ENCODE results near the gene C16orf96.

- no peak for TF ChIP-seq CTCF (IDR thresholded peaks at IDR 0.05)
- no peak for TF ChIP-seq POLR2A (IDR thresholded peaks at IDR 0.05)
These were observed 70.3 kb downstream of the C16orf96 start for GRCh38 chr16:4626396-4626795.

All from body of pancreas (tissue), 4 donors.